ENCODE data around the gene MAP4K4. TPM values are rescaled to one million over a fixed set of nuclear protein-coding genes. Genes with fewer than 3 reads are reported as not detected.

MAP4K4 gene
- total RNA-seq, 2 donors from 2014 or later: 26.8 to 30.7 TPM

DNA sequence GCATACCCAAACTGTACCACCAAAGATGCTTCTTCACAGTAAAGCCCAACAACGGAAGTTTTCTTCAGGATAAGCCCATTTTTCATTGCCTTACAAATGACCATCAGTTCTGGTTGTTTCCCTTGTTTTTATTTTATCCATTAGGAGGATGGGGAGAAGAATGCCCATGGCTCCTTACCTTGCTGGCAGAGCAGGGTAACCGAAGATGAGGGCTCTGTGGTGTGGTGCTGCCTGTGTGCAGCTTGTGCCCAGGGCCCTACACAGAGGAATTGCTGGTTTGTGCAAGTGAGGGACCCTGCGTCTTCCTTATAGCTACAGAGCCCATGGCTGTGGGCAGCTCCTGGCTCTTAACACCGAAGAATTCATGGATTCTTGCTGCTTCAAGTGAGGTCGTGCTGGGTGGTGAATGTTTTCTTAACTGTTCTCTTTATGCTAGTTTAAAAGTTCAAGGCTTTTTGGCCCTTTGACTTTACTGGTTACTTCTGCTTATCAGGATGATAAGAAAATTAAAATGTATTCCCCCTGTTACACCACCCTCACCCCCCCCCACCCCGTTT is 110.6 kb downstream of the MAP4K4 start:
- no peak overlapping the region for H3K27ac ChIP-seq
- no peaks in the 10 kb centered on the region for H3K27me3 ChIP-seq
- no peaks in the 10 kb centered on the region for H3K36me3 ChIP-seq
- intact Hi-C loops (cut with DNase I): no loop called here
- no peak overlapping the region for H3K4me3 ChIP-seq
- DNase-seq: no peak
- no peak for TF ChIP-seq CTCF (IDR thresholded peaks at IDR 0.05)
- H3K9ac ChIP-seq (ENCODE audit: low read depth in 2 of 2, low read length in 2 of 2): no peak overlapping the region
- no peaks in the 10 kb centered on the region for H3K9me3 ChIP-seq
- no peaks in the 10 kb centered on the region for H3K4me1 ChIP-seq

DNA sequence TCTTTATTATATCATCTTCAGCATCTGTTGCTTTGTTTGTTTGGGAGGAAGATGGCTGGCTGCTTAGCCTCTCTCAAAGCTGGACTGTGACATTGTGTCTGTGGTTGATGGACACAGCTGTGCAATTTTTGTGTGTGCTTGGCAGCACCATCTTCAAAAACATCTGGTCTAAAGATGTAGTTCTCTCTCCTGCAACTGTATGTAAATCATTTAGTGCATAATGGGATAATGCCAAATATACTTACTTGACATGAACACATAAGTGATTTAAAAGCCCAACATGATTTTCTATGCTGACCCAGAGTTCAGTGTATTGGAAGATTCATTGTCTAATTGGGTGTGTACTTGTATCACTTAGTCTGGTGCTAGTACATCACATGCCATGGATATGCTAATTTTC is 112.2 kb downstream of the MAP4K4 start:
- intact Hi-C loops (cut with DNase I): no loop called here
- DNase-seq: no peak
- Histone ChIP-seq H3K27me3 (no peaks in the 10 kb centered on the region), H3K9ac (ENCODE audit: low read depth in 2 of 2, low read length in 2 of 2) (no peak overlapping the region), H3K27ac (no peak overlapping the region), H3K9me3 (no peaks in the 10 kb centered on the region), H3K4me1 (no peaks in the 10 kb centered on the region), H3K36me3 (no peaks in the 10 kb centered on the region), H3K4me3 (no peak overlapping the region)
- no peak for TF ChIP-seq CTCF (IDR thresholded peaks at IDR 0.05)

GRCh38 chr2:101811226-101812015 is 113.9 kb downstream of the MAP4K4 start:
- Histone ChIP-seq H3K9me3 (no peaks in the 10 kb centered on the region), H3K27me3 (no peaks in the 10 kb centered on the region), H3K27ac (no peak overlapping the region), H3K36me3 (no peaks in the 10 kb centered on the region), H3K4me3 (no peak overlapping the region), H3K9ac (ENCODE audit: low read depth in 2 of 2, low read length in 2 of 2) (no peak overlapping the region), H3K4me1 (no peaks in the 10 kb centered on the region)
- TF ChIP-seq CTCF (IDR thresholded peaks at IDR 0.05): no peak
- no peak for DNase-seq
- intact Hi-C loops (cut with DNase I): no loop called here

GRCh38 chr2:101812226-101812625 is 114.7 kb downstream of the MAP4K4 start:
- no peaks in the 10 kb centered on the region for H3K9me3 ChIP-seq

DNA sequence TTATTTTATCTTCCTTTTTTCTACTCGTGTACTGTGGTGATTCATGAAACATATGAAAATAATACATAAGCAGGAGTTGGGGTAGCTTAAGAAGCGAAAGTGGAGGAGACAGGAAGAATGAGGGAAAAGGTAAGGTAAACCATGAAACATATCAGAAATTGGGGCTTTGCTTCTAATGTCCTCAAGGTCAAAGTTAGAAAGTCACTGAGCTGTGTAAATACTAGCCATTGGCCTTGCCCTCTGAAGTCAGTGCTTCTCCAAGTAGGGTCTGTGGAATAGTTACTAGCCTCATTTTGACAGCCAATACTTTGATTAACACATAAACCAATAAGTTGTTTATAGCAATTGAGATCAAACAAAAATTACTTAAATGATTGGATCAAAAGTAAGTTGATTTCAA is 117.2 kb downstream of the MAP4K4 start:
- Histone ChIP-seq H3K4me1 (peaks cover 7% of the 10 kb centered on the region), H3K4me3 (no peak overlapping the region), H3K36me3 (no peaks in the 10 kb centered on the region), H3K27ac (no peak overlapping the region), H3K9me3 (no peaks in the 10 kb centered on the region), H3K9ac (ENCODE audit: low read depth in 2 of 2, low read length in 2 of 2) (no peak overlapping the region), H3K27me3 (no peaks in the 10 kb centered on the region)
- no peak for DNase-seq
- intact Hi-C loops (cut with DNase I): no loop called here
- TF ChIP-seq CTCF (IDR thresholded peaks at IDR 0.05): no peak

More at GRCh38 chr2:101812226-101812625, 114.7 kb downstream of the MAP4K4 start:
- Histone ChIP-seq H3K4me1 (no peaks in the 10 kb centered on the region), H3K9ac (ENCODE audit: low read depth in 2 of 2, low read length in 2 of 2) (no peak overlapping the region), H3K27me3 (no peaks in the 10 kb centered on the region), H3K4me3 (no peak overlapping the region), H3K27ac (no peak overlapping the region), H3K36me3 (no peaks in the 10 kb centered on the region)
- intact Hi-C loops (cut with DNase I): no loop called here
- TF ChIP-seq CTCF (IDR thresholded peaks at IDR 0.05): no peak
- no peak for DNase-seq
